Stimulated activated naive CD8-positive, alpha-beta T cell treated with anti-CD3 and anti-CD28 coated beads, Interleukin-15, Interleukin-2, amounts not matched to agents 100 ng/mL and 50 ng/mL, for 24 hours (primary cell): ENCODE data around the gene TMEM17.
"Not testable (repeated sequence)": the region's sequence is repeated elsewhere in the genome, so short reads cannot be mapped to it uniquely, and the experiment has no call there.

Experiments used
- H3K27ac Mint-ChIP-seq: one replicate; pipeline ENCODE4 v1.8.0; 2021; ENCODE audit warnings: mild to moderate bottlenecking, mixed read lengths
- H3K27me3 Mint-ChIP-seq: one replicate; pipeline ENCODE4 v1.8.0; 2021; ENCODE audit warnings: mixed read lengths
- H3K36me3 Mint-ChIP-seq: one replicate; pipeline ENCODE4 v1.8.0; 2021; ENCODE audit warnings: low read depth, mixed read lengths
- H3K4me1 Mint-ChIP-seq: one replicate; pipeline ENCODE4 v1.8.0; 2021; ENCODE audit warnings: low read depth, mixed read lengths
- H3K4me3 Mint-ChIP-seq: one replicate; pipeline ENCODE4 v1.8.0; 2021; ENCODE audit warnings: mild to moderate bottlenecking, mixed read lengths
- H3K9me3 Mint-ChIP-seq: one replicate; pipeline ENCODE4 v1.8.0; 2021; ENCODE audit warnings: mixed read lengths

TMEM17 gene

GRCh38 chr2:62526531-62527381 lies 20.8 kb upstream of the TMEM17 start:
- Mint-ChIP-seq H3K27ac (no peak overlapping the region), H3K9me3 (no peaks in the 10 kb centered on the region), H3K4me3 (no peak overlapping the region), H3K4me1 (no peaks in the 10 kb centered on the region), H3K36me3 (no peaks in the 10 kb centered on the region), H3K27me3 (peaks cover 41% of the 10 kb centered on the region)

GRCh38 chr2:62525549-62526269 lies 19.7 kb upstream of the TMEM17 start:
- no peaks in the 10 kb centered on the region for H3K9me3 Mint-ChIP-seq
- no peak overlapping the region for H3K4me3 Mint-ChIP-seq
- H3K36me3 Mint-ChIP-seq: no peaks in the 10 kb centered on the region
- H3K27ac Mint-ChIP-seq: no peak overlapping the region
- no peaks in the 10 kb centered on the region for H3K4me1 Mint-ChIP-seq
- peaks cover 33% of the 10 kb centered on the region for H3K27me3 Mint-ChIP-seq

- no peaks in the 10 kb centered on the region for H3K36me3 Mint-ChIP-seq
- H3K27ac Mint-ChIP-seq: no peak overlapping the region
- no peaks in the 10 kb centered on the region for H3K9me3 Mint-ChIP-seq
- no peaks in the 10 kb centered on the region for H3K4me1 Mint-ChIP-seq
- no peak overlapping the region for H3K4me3 Mint-ChIP-seq
- peaks cover 29% of the 10 kb centered on the region for H3K27me3 Mint-ChIP-seq
These were observed 18.4 kb upstream of the TMEM17 start for GRCh38 chr2:62524293-62524941.

- H3K4me1 Mint-ChIP-seq: not testable (repeated sequence)
These were observed 15.1 kb upstream of the TMEM17 start for GRCh38 chr2:62521061-62521460.

GRCh38 chr2:62512384-62512783 lies 6.4 kb upstream of the TMEM17 start:
- H3K36me3 Mint-ChIP-seq: no peaks in the 10 kb centered on the region
- H3K9me3 Mint-ChIP-seq: no peaks in the 10 kb centered on the region
- no peaks in the 10 kb centered on the region for H3K4me1 Mint-ChIP-seq
- no peak overlapping the region for H3K4me3 Mint-ChIP-seq
- H3K27me3 Mint-ChIP-seq: peaks cover 34% of the 10 kb centered on the region
- H3K27ac Mint-ChIP-seq: no peak overlapping the region

More at GRCh38 chr2:62521061-62521460, 15.1 kb upstream of the TMEM17 start:
- not testable (repeated sequence) for H3K27ac Mint-ChIP-seq, H3K9me3 Mint-ChIP-seq, H3K4me3 Mint-ChIP-seq, H3K36me3 Mint-ChIP-seq
- peaks cover 39% of the 10 kb centered on the region for H3K27me3 Mint-ChIP-seq

GRCh38 chr2:62511636-62512035 lies 5.6 kb upstream of the TMEM17 start:
- H3K27me3 Mint-ChIP-seq: peaks cover 27% of the 10 kb centered on the region
- H3K4me3 Mint-ChIP-seq: no peak overlapping the region
- no peaks in the 10 kb centered on the region for H3K36me3 Mint-ChIP-seq
- H3K4me1 Mint-ChIP-seq: peaks cover under 1% of the 10 kb centered on the region
- H3K27ac Mint-ChIP-seq: no peak overlapping the region
- H3K9me3 Mint-ChIP-seq: no peaks in the 10 kb centered on the region

GRCh38 chr2:62506421-62506750 lies 391 bp upstream of the TMEM17 start:
- peak overlapping the region; percentile 86 for H3K4me3 Mint-ChIP-seq
- no peak overlapping the region for H3K27ac Mint-ChIP-seq
- H3K27me3 Mint-ChIP-seq: peaks cover 29% of the 10 kb centered on the region
- H3K36me3 Mint-ChIP-seq: no peaks in the 10 kb centered on the region
- peaks cover 9% of the 10 kb centered on the region for H3K4me1 Mint-ChIP-seq
- H3K9me3 Mint-ChIP-seq: no peaks in the 10 kb centered on the region

- peaks cover 29% of the 10 kb centered on the region for H3K27me3 Mint-ChIP-seq
- peaks cover 9% of the 10 kb centered on the region for H3K4me1 Mint-ChIP-seq
- H3K4me3 Mint-ChIP-seq: peak overlapping the region; percentile 86
- H3K36me3 Mint-ChIP-seq: no peaks in the 10 kb centered on the region
- peak overlapping the region; percentile 62 for H3K27ac Mint-ChIP-seq
- no peaks in the 10 kb centered on the region for H3K9me3 Mint-ChIP-seq
These were observed 766 bp downstream of the TMEM17 start for GRCh38 chr2:62505109-62505749.

- H3K27me3 Mint-ChIP-seq: peaks cover 29% of the 10 kb centered on the region
- peaks cover 9% of the 10 kb centered on the region for H3K4me1 Mint-ChIP-seq
- H3K9me3 Mint-ChIP-seq: no peaks in the 10 kb centered on the region
- no peak overlapping the region for H3K27ac Mint-ChIP-seq
- H3K4me3 Mint-ChIP-seq: no peak overlapping the region
- H3K36me3 Mint-ChIP-seq: no peaks in the 10 kb centered on the region
These were observed 1.3 kb downstream of the TMEM17 start for GRCh38 chr2:62504657-62505056.

GRCh38 chr2:62501794-62502500 lies 4.0 kb downstream of the TMEM17 start:
- peaks cover 9% of the 10 kb centered on the region for H3K4me1 Mint-ChIP-seq
- H3K36me3 Mint-ChIP-seq: no peaks in the 10 kb centered on the region
- H3K9me3 Mint-ChIP-seq: no peaks in the 10 kb centered on the region
- H3K27ac Mint-ChIP-seq: no peak overlapping the region
- H3K4me3 Mint-ChIP-seq: no peak overlapping the region
- peaks cover 17% of the 10 kb centered on the region for H3K27me3 Mint-ChIP-seq

GRCh38 chr2:62501069-62501468 lies 4.9 kb downstream of the TMEM17 start:
- H3K36me3 Mint-ChIP-seq: no peaks in the 10 kb centered on the region
- peaks cover 4% of the 10 kb centered on the region for H3K4me1 Mint-ChIP-seq
- peaks cover 11% of the 10 kb centered on the region for H3K27me3 Mint-ChIP-seq
- no peak overlapping the region for H3K4me3 Mint-ChIP-seq
- no peak overlapping the region for H3K27ac Mint-ChIP-seq
- no peaks in the 10 kb centered on the region for H3K9me3 Mint-ChIP-seq

GRCh38 chr2:62499430-62500060 lies 6.5 kb downstream of the TMEM17 start:
- Mint-ChIP-seq H3K27me3 (peaks cover 4% of the 10 kb centered on the region), H3K27ac (no peak overlapping the region), H3K4me1 (no peaks in the 10 kb centered on the region), H3K36me3 (no peaks in the 10 kb centered on the region), H3K4me3 (no peak overlapping the region), H3K9me3 (no peaks in the 10 kb centered on the region)

GRCh38 chr2:62498739-62499138 lies 7.3 kb downstream of the TMEM17 start:
- Mint-ChIP-seq H3K4me1 (no peaks in the 10 kb centered on the region), H3K27ac (no peak overlapping the region), H3K27me3 (no peaks in the 10 kb centered on the region), H3K4me3 (no peak overlapping the region), H3K9me3 (no peaks in the 10 kb centered on the region), H3K36me3 (no peaks in the 10 kb centered on the region)

GRCh38 chr2:62495761-62496160 lies 10.2 kb downstream of the TMEM17 start:
- Mint-ChIP-seq H3K4me1 (no peaks in the 10 kb centered on the region), H3K27me3 (no peaks in the 10 kb centered on the region), H3K27ac (no peak overlapping the region), H3K36me3 (no peaks in the 10 kb centered on the region), H3K4me3 (no peak overlapping the region), H3K9me3 (no peaks in the 10 kb centered on the region)
